Subcutaneous adipose tissue (tissue), 4 donors: ENCODE data around the gene SHANK3. TPM values are rescaled to one million over a fixed set of nuclear protein-coding genes. Genes with fewer than 3 reads are reported as not detected.

Experiments used
- CTCF ChIP-seq: fragments of 450-650 bp; IDR thresholded peaks from one replicate; pipeline ENCODE4 v1.5.1; 2016; ENCODE audit warnings: low read depth, mild to moderate bottlenecking, control low read depth, antibody characterized with exemption, moderate library complexity
- total RNA-seq, 4 donors: library from RNA; depleted of rRNA; stranded (reverse); fragments of >200 nt; gene quantifications; one replicate each; pipeline ENCODE4 v1.1.0, GENCODE V29; 2016

The SHANK3 gene
- total RNA-seq, 4 donors from 2014 or later = 5.1 to 87.2 (median 15.2) TPM

- no peak for TF ChIP-seq CTCF
Observed at GRCh38 chr22:50640857-50641647, 31.6 kb upstream of the SHANK3 start.

- TF ChIP-seq CTCF = no peak
Observed at GRCh38 chr22:50641696-50642607, 30.7 kb upstream of the SHANK3 start.

GRCh38 chr22:50653256-50653655 lies 19.4 kb upstream of the SHANK3 start:
- no peak for TF ChIP-seq CTCF

DNA sequence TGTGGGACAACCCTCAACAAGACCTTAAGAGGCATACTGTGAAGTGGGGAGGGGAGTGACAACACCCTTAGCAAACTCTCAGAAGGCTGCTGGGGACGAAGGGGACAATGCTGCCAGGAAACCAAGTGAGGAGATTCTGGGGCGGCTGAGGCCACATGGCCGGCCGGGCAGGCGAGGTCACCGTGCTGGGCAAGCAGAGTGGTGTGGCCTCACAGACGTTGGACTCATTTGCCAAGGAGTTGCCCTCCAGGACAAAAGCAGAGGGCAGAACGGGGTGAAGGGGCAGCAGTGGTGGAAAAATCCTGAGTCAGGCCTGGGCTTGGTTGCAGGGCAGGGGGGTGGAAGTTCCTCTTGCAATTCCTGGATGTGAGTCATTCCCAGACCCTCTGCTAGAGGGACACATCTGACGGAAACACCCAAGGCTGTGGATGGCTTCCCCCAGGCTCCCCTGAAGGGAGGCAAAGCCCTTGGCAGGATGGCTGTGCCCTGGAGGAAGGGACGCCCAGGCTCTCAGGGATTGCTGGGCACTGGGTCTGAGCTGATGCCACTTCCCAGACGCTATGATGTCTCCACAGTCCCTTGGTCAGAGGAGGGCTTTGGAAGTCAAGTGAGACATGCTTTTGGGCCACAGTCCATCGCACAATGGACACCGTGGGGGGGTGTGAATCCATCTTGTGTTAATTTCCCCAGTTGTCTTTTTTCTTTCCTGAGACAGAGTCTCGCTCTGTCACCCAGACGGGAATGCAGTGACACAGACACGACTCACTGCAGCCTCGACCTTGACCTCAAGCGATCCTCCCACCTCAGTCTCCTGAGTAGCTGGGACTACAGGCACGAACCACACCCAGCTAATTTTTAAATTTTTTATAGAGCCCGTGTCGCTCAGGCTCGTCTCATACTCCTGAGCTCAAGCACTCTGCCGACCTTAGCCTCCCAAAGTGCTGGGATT lies 16.2 kb upstream of the SHANK3 start:
- TF ChIP-seq CTCF = no peak

DNA sequence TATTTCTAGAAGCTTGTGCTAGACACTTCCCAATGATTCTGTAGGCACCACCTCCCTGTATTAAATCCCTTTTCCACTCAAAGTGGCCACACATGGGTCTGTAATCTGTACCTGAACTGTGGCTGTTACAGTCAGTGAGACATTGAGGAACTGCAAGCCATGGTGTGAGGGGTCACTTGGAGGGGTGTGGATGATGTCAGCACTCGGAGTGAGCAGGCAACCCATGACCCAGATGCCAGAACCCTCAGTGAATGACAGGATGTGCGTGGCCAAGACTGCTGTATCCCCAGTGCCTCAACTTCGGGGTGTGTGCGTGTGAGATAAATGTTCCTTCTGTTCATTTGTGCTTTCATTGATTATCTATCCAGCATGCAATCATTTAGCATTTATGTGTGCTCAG lies 14.7 kb upstream of the SHANK3 start:
- TF ChIP-seq CTCF = no peak

GRCh38 chr22:50660306-50660705 lies 12.3 kb upstream of the SHANK3 start:
- TF ChIP-seq CTCF = no peak
